GM23338 (cell line): ENCODE measurements around the gene RNF13.

ENCODE experiments used
- CREB1 ChIP-seq: fragments of 250-450 bp; sonication (Bioruptor Pico); IDR thresholded peaks from 2 replicates; pipeline ENCODE4 v1.5.0; 2020; ENCODE audit warnings: low read depth, mild to moderate bottlenecking, moderate library complexity
- CTCF ChIP-seq, 2 experiments: fragments of 200-600 bp in 1 of 2; sonication (generic) in 1 of 2; conservative IDR thresholded peaks; 2 replicates each; pipeline versions ENCODE4 v1.5.1 to v1.6.1; 2016 to 2017; ENCODE audit warnings: antibody characterized with exemption in 2 of 2, low read depth in 2 of 2, mild to moderate bottlenecking in 2 of 2, moderate library complexity in 1 of 2
- EZH2 ChIP-seq: fragments of 200-600 bp; sonication (generic); IDR thresholded peaks from one replicate; pipeline ENCODE4 v1.8.0; 2017; ENCODE audit warnings: antibody characterized with exemption, mild to moderate bottlenecking, low read depth; ENCODE audit not compliant: unreplicated experiment
- EZH2phosphoT487 ChIP-seq: fragments of 200-600 bp; sonication (generic); IDR thresholded peaks from one replicate; pipeline ENCODE4 v1.8.1; 2018; ENCODE audit warnings: antibody characterized with exemption; ENCODE audit not compliant: unreplicated experiment
- JUNB ChIP-seq: IDR thresholded peaks from one replicate; pipeline ENCODE4 v1.6.1; 2016; ENCODE audit warnings: antibody characterized with exemption; ENCODE audit not compliant: unreplicated experiment
- POLR2AphosphoS5 ChIP-seq: IDR thresholded peaks from 2 replicates; pipeline ENCODE4 v1.6.1; 2016; ENCODE audit warnings: antibody characterized with exemption, low read depth
- STAT1 ChIP-seq: IDR thresholded peaks from one replicate; pipeline ENCODE4 v1.6.1; 2016; ENCODE audit warnings: antibody characterized with exemption; ENCODE audit not compliant: unreplicated experiment
- ZNF331 ChIP-seq: fragments of 250-450 bp; sonication (Bioruptor Pico); IDR thresholded peaks from 2 replicates; pipeline ENCODE4 v1.5.0; 2020; ENCODE audit warnings: low read depth, mild to moderate bottlenecking, moderate library complexity
- TF ChIP-seq, protein P1 (sequence below): IDR thresholded peaks from one replicate; pipeline ENCODE4 v1.6.1; 2018; ENCODE audit warnings: antibody characterized with exemption; ENCODE audit not compliant: unreplicated experiment
- TF ChIP-seq, protein P2 (sequence below): fragments of 250-450 bp; sonication (Bioruptor Pico); IDR thresholded peaks from 2 replicates; pipeline ENCODE4 v1.5.0; 2020; ENCODE audit warnings: mild to moderate bottlenecking, moderate library complexity

DNA sequence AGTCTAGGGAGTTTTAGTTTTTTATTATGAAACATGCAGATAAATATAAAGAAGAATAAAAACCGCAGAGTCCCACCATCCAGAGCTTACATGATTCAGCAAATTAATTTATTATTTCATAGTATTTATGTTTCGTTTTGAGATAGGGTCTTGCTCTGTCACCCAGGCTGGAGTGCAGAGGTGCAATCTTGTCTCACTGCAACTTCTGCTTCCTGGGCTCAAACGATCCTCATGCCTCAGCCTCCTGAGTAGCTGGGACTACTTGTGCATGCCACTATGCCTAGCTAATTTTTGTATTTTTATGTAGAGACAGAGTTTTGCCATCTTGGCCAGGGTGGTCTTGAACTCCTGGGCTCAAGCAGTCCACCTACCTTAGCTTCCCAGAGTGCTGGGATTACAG is 13.6 kb downstream of the RNF13 start:
- TF ChIP-seq CTCF (conservative IDR thresholded peaks at IDR 0.05; ENCODE audit: low read depth in 2 of 2) (no peak), EZH2 (no peak), POLR2AphosphoS5 (no peak), STAT1 (no peak), JUNB (no peak), ZNF331 (no peak), EZH2phosphoT487 (no peak), CREB1 (CRISPR knock-in tag) (no peak)
- TF ChIP-seq, protein P1, sequence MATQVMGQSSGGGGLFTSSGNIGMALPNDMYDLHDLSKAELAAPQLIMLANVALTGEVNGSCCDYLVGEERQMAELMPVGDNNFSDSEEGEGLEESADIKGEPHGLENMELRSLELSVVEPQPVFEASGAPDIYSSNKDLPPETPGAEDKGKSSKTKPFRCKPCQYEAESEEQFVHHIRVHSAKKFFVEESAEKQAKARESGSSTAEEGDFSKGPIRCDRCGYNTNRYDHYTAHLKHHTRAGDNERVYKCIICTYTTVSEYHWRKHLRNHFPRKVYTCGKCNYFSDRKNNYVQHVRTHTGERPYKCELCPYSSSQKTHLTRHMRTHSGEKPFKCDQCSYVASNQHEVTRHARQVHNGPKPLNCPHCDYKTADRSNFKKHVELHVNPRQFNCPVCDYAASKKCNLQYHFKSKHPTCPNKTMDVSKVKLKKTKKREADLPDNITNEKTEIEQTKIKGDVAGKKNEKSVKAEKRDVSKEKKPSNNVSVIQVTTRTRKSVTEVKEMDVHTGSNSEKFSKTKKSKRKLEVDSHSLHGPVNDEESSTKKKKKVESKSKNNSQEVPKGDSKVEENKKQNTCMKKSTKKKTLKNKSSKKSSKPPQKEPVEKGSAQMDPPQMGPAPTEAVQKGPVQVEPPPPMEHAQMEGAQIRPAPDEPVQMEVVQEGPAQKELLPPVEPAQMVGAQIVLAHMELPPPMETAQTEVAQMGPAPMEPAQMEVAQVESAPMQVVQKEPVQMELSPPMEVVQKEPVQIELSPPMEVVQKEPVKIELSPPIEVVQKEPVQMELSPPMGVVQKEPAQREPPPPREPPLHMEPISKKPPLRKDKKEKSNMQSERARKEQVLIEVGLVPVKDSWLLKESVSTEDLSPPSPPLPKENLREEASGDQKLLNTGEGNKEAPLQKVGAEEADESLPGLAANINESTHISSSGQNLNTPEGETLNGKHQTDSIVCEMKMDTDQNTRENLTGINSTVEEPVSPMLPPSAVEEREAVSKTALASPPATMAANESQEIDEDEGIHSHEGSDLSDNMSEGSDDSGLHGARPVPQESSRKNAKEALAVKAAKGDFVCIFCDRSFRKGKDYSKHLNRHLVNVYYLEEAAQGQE: no peak
- TF ChIP-seq, protein P2, sequence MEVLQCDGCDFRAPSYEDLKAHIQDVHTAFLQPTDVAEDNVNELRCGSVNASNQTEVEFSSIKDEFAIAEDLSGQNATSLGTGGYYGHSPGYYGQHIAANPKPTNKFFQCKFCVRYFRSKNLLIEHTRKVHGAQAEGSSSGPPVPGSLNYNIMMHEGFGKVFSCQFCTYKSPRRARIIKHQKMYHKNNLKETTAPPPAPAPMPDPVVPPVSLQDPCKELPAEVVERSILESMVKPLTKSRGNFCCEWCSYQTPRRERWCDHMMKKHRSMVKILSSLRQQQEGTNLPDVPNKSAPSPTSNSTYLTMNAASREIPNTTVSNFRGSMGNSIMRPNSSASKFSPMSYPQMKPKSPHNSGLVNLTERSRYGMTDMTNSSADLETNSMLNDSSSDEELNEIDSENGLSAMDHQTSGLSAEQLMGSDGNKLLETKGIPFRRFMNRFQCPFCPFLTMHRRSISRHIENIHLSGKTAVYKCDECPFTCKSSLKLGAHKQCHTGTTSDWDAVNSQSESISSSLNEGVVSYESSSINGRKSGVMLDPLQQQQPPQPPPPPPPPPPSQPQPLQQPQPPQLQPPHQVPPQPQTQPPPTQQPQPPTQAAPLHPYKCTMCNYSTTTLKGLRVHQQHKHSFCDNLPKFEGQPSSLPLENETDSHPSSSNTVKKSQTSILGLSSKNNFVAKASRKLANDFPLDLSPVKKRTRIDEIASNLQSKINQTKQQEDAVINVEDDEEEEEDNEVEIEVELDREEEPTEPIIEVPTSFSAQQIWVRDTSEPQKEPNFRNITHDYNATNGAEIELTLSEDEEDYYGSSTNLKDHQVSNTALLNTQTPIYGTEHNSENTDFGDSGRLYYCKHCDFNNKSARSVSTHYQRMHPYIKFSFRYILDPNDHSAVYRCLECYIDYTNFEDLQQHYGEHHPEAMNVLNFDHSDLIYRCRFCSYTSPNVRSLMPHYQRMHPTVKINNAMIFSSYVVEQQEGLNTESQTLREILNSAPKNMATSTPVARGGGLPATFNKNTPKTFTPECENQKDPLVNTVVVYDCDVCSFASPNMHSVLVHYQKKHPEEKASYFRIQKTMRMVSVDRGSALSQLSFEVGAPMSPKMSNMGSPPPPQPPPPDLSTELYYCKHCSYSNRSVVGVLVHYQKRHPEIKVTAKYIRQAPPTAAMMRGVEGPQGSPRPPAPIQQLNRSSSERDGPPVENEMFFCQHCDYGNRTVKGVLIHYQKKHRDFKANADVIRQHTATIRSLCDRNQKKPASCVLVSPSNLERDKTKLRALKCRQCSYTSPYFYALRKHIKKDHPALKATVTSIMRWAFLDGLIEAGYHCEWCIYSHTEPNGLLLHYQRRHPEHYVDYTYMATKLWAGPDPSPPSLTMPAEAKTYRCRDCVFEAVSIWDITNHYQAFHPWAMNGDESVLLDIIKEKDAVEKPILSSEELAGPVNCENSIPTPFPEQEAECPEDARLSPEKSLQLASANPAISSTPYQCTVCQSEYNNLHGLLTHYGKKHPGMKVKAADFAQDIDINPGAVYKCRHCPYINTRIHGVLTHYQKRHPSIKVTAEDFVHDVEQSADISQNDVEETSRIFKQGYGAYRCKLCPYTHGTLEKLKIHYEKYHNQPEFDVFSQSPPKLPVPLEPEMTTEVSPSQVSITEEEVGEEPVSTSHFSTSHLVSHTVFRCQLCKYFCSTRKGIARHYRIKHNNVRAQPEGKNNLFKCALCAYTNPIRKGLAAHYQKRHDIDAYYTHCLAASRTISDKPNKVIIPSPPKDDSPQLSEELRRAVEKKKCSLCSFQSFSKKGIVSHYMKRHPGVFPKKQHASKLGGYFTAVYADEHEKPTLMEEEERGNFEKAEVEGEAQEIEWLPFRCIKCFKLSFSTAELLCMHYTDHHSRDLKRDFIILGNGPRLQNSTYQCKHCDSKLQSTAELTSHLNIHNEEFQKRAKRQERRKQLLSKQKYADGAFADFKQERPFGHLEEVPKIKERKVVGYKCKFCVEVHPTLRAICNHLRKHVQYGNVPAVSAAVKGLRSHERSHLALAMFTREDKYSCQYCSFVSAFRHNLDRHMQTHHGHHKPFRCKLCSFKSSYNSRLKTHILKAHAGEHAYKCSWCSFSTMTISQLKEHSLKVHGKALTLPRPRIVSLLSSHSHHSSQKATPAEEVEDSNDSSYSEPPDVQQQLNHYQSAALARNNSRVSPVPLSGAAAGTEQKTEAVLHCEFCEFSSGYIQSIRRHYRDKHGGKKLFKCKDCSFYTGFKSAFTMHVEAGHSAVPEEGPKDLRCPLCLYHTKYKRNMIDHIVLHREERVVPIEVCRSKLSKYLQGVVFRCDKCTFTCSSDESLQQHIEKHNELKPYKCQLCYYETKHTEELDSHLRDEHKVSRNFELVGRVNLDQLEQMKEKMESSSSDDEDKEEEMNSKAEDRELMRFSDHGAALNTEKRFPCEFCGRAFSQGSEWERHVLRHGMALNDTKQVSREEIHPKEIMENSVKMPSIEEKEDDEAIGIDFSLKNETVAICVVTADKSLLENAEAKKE (CRISPR knock-in tag): no peak
